NCI-H1436 treated with DMSO at 0.1 percent for 48 hours (cell line): ENCODE results near the gene S100A1.
"Not testable (repeated sequence)": the region's sequence is repeated elsewhere in the genome, so short reads cannot be mapped to it uniquely, and the experiment has no call there.

ENCODE experiments used
- DNase-seq: peaks from one replicate; lab custom pipeline; 2025; lab: John Stamatoyannopoulos, UW

Gene S100A1

DNA sequence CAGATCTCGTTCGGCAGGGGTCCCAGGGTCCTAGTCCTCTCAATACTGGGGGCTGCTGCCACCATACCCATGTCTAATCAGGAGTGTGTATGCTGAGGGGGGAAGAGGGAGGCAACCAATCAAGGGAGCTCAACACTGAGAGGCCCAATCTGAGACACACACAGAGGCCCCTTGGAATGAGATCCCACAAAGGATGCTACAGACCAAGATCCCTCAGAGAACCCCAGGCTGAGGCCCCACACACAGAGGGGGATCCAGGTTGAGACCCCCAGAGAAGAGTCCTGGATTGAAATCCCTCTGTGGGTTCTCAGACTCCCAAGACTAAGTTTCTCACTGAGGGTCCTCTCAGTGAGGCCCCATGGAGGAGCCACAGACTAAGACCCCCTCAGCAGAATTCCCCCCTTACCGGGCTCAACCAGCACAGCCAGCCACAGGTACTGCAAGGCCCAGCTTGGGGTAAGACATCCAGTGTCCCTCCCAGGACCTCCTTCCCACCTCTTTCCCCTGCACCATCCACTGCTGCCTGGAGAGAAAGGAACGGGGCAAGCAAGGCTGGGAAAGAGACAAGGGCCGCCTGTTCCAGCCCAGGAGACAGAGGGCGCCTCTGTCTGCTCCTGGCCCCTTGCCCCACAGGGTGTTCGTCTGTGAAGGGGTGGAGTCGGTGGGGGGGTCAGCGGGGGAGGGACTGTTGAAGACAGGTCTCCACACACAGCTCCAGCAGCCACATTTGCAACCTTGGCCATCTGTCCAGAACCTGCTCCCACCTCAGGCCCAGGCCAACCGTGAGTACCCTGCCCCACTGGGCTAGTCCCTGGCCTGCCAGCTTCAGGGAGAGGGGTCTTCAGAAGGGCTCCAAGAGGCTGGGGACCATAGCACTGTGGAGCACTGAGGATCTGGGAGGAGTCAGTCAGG is at the start of gene S100A1:
S100A1 (plus strand) TSS at position 720 of the 912 bp plus-strand sequence. CDS start 2,088 bp downstream, outside the sequence.
- DNase-seq = no peak

DNA sequence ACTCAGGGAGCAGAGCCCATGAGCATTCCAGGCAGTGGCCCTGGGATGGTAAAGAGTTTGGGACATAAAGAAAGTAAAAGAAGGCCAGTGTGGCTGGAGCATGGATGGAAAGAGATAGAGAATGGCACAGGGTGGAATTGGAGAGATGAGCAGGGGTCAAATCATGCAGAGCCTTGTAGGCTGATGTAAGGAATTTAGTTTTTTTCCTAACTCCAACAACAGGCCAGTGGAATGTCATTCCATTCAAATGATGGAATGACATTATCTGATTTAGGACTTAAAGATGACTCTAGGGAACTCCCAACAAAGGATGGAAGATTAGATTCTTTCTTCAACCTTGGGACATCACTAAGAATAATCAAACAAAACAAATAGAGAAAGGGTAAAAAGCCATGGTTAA is 49.7 kb upstream of the S100A1 start:
- no peak for DNase-seq

DNA sequence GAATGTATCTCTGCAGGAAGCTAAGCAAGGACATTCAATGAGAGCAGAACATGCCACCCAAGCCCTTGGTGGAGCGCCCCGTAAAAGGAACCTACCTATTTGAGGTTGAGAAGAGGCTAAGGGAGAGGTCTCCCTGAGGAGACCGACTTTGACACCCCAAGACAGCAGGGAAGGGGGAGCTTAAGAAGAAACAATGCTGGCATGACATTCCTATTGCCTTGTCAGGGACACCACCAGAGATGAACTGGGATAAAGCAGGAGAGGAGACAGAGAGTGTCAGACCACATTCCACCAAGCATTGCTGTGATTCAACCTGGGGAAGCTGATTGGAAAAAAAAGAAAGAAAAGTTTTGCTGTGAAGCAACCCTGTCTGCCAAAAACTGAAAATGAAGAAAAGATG is 49.3 kb upstream of the S100A1 start:
- DNase-seq = no peak

DNA sequence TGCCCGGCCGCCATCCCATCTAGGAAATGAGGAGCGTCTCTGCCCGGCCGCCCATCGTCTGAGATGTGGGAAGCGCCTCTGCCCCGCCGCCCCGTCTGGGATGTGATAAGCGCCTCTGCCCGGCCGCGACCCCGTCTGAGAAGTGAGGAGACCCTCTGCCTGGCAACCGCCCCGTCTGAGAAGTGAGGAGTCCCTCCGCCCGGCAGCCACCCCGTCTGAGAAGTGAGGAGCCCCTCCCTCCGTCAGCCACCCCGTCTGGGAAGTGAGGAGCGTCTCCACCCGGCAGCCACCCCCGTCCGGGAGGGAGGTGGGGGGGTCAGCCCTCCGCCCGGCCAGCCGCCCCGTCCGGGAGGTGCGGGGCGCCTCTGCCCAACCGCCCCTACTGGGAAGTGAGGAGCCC is 45.4 kb upstream of the S100A1 start:
- not testable (repeated sequence) for DNase-seq

DNA sequence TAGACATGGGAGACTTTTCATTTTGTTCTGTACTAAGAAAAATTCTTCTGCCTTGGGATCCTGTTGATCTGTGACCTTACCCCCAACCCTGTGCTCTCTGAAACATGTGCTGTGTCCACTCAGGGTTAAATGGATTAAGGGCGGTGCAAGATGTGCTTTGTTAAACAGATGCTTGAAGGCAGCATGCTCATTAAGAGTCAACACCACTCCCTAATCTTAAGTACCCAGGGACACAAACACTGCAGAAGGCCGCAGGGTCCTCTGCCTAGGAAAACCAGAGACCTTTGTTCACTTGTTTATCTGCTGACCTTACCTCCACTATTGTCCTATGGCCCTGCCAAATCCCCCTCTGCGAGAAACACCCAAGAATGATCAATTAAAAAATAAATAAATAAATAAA is 44.7 kb upstream of the S100A1 start:
- not testable (repeated sequence) for DNase-seq

DNA sequence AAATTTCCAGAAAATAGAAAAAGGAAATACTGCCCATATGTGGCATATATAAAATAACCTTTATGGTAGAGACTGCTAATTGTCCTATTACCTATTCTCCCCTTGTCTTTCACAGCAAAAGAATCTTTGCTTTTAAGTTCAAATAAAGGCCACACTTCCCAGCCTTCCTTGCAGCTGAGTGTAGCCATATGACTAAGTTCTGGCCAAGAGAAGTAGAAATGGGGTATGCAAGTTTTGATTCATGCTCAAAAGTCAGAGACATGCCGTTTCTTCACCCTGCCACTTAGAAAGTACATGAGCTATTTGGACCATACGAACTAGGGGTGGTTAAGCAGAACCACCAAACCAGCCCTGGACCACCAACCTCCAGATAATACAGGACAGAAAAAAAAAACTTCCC is 44.3 kb upstream of the S100A1 start:
- DNase-seq = no peak

DNA sequence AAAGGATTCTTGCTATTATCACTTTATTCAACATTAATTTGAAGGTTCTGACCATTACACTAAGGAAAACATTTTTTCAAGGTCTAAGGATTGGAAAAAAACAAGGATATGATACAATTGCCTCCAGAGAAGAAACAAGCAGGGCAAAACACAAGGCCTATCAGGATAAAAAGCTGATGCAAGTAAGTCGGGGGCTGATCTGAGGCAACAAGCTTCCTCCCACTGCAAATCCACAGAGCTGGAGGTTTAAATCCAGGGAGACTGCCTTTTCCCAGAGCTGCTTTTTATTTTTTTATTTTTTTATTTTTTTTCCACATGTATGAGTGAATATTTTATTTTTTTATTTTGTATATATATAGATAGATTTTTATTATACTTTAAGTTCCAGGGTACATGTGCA is 43.2 kb upstream of the S100A1 start:
- no peak for DNase-seq

DNA sequence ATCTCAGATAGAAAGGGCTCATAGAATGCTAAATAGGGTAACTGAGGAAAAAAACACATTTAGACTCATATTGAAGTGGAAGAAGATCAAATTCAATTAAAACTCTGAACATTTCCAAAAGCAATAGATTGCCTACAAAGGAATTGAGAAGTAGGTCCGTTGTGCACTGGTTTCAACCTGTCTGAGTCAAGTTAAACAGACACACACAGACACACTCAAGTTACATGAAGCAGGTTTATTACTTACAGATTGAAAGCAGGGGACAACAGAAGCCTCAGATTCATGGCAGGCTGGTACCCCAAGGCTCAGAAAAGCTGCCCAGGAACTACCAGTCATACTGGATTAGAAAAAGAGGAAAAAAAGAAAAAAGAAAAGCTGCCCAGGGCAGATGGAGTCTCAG is 41.9 kb upstream of the S100A1 start:
- no peak for DNase-seq

DNA sequence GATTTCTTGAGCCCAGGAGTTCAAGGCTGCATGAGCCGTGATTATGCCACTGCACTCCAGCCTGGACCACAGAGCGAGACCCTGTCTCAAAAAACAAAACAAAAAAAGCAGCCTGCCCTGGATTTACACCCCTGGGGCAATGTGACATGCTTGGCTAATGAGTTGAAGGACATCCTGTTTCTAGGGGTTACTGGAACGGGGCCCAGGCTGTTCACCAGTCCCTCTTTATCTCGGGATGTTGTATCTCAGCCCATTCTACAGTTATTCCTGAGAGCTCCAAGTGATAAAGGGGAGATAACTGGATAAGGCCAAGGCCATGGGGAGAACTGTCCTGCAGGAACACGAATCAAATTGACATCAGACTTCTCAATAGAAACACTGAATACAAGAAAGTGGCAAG is 40.9 kb upstream of the S100A1 start:
- no peak for DNase-seq

DNA sequence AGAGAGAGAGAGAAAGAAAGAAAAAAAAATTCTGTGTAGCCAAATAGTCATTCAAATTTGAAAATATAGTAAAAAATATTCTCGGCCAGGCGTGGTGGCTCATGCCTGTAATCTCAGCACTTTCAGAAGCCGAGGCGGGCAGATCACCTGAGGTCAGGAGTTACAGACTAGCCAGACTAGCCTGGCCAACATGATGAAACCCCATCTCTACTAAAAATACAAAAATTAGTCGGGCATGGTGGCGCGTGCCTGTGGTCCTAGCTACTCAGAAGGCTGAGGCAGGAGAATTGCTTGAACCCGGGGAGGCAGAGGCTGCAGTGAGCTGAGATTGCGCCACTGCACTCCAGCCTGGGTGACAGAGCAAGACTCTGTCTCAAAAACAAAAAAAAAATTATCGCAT is 40.2 kb upstream of the S100A1 start:
- DNase-seq = not testable (repeated sequence)

DNA sequence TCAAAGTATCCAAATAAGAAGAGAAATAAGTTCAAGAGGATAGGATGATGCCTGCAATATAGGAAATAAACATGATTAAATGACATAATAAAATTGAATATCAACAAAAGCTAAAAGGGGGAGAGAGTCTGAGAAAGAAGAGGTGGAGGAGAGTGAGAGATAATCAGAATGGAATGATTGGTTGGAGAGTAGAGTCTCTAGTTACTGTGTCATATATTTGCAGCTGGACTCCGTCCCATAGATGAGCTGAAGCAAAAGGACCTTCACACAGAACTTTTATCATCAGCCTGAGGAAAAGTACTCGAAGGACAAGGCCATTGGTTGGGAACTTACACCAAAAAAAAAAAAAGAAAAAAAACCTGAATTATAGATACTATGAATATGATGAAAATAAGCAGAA is 39.8 kb upstream of the S100A1 start:
- DNase-seq = no peak

DNA sequence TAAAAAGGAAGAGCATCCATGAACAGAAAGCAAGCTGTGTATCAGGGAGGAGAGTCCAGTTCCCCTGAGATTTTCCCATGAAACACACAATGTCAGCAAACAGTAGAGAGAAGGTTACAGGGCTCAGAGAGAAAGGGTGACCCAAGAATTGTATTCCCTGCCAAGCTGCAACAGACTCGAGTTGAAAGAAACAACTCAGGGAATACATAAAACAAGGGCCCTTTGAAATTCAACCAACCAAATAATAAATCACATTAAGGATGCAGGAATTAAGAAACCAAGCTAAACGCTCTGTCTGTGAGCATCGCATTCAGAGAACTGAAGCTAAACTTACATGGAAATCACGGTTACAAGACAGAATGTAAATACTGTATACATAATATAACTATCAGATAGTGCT is 35.5 kb upstream of the S100A1 start:
- no peak for DNase-seq

DNA sequence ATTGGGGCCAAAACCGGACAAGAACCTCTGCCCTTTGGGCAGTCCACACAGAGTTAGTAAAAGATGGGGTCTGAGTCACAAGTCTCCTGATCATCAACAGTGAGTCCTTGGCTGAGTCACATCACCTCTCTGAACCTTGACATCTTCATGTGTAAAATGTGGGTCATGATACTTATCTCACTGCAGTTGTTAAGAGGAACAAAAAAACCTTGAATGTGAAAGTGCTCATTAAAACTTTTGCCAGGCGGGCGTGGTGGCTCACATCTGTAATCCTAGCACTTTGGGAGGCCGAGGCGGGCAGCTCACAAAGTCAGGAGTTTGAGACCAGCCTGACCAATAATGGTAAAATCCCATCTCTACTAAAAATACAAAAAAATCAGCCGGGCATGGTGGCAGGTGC is 31.0 kb upstream of the S100A1 start:
- DNase-seq = no peak

DNA sequence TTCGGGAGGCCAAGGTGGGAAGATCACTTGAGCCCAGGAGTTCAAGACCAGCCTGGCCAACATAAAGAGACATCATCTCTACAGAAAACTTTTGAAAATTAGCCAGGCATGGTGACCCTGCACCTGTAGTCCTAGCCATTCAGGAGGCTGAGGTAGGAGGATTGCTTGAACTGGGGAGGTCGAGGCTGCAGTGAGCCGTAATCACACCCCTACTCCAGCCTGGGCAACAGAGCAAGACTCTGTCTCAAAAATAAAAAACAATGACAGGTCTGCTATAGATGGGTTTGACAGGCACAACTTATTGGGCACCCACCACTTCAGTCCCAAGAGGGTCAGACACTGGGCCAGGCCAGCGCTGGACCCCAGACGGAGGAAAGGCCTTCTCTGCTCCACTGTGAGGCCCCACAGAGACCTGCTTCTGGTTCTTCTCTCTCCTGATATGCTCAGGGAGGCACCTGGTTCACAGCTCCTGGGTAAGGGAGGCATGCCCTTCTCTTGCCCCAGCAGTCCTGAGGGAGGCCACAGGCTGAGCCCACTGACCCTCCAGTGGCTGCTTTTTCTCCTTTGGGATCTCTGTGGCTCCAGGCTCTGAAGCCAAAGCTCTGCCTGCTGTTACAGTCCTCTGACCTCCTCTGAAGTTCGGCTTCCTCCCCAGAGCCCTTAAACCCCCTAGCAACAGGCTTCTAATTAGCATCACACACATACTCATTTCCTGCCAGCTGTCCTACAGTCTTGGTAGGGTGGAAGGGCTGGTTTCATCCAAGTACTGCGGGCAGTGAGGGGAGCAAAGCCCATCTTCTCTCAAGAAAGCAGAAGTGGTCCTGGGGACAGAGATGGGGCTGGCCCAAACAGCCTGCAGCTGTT is 29.7 kb upstream of the S100A1 start:
- peak; percentile 83 for DNase-seq

DNA sequence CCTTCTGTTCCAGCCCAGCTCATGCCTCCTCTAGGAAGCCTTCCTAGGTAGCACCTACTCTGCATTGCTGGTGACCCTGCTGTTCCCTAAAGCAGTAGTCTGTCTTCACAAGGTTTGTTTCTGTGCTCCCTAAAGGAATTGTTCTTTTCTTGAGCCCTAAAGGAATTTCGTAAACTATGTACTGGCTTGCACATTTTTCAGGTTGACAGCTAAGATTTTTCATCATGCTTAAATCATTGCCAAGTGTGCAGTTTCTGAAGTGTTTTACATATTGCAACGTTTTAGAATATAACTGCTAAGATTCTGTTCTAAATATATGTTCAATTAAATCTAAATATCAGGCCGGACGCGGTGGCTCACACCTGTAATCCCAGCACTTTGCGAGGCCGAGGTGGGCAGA is 28.4 kb upstream of the S100A1 start:
- no peak for DNase-seq

DNA sequence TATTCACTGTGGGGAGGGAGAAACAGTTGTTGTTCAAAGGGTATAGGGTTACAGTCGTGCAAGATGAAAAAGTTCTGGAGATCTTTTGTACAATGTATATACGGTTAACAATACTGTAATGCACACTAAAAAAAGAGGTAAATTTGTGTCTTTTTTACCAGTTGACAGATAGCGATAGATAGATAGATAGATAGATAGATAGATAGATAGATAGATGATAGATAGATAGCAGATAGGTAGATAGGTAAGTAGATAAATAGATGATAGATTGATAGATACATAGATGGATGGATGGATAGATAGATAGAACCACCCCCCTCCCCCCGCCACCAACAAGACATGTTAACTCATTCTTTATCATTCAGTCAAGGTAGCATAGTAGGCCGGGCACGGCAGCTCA is 25.5 kb upstream of the S100A1 start:
- DNase-seq = no peak

DNA sequence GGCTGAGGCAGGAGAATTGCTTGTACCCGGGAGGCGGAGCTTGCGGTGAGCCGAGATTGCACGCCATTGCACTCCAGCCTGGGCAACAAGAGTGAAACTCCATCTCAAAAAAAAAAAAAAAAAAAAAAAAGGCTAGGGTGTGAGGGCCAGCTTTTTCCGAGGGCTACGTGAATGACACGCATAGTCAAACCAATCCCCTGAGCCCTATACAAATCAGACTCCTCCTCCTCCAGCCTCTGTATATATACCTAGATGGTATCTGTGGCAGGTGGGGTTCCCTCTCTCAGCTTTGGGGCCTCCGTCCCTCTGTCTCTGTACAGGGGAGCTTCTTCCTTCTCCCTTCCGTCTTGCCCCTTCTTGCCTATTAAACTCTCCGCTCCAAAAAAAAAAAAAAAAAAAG is 22.0 kb upstream of the S100A1 start:
- no peak for DNase-seq

DNA sequence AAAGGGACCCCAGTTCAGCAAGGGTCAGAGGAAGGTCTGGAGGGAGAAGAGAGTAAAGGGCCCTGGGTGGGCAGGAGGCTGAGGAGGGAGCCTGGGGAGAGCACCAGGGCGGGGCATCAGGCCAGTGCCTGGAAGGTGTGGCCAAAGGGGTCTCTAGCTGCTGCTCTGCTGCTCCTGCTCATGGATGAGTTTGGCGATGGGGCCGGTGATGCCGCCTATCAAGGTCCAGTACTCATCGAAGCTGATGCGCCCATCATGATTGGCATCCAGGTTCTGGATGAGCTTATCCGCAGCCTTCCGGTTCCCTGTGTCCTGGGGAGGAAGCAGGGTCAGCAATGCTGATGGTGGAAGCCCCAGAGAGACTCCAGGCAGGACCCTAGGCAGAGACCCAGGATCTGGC is 20.9 kb upstream of the S100A1 start:
- no peak for DNase-seq

DNA sequence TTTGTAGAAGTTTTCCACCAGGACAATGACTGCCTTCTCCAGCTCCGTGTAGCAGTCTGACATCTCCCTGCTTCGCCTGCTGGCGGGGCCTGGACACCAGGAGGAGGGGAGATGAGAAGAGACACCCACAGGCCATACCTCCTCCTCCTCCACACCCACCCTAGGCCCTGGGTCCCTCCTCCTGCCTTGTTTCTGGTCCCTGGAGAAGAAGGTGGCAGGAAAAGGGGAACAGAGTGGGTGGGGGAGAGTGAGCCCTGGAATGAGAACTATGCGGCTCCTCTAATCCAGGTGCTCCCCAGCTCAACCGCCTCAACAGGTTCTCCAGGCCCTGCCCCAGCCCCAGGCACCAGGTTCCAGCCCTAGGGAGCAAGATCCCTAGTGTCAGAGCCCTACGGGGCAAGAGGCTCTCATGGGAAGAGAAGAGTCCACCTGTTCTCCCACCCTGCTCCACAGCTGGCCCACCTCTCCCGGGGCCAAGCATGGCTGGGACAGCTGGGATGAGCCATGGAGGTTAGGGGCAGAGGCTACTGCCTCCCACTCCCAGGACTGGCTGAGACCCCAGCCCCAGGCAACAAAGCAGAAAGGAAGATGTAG is 20.0 kb upstream of the S100A1 start:
- DNase-seq = no peak

DNA sequence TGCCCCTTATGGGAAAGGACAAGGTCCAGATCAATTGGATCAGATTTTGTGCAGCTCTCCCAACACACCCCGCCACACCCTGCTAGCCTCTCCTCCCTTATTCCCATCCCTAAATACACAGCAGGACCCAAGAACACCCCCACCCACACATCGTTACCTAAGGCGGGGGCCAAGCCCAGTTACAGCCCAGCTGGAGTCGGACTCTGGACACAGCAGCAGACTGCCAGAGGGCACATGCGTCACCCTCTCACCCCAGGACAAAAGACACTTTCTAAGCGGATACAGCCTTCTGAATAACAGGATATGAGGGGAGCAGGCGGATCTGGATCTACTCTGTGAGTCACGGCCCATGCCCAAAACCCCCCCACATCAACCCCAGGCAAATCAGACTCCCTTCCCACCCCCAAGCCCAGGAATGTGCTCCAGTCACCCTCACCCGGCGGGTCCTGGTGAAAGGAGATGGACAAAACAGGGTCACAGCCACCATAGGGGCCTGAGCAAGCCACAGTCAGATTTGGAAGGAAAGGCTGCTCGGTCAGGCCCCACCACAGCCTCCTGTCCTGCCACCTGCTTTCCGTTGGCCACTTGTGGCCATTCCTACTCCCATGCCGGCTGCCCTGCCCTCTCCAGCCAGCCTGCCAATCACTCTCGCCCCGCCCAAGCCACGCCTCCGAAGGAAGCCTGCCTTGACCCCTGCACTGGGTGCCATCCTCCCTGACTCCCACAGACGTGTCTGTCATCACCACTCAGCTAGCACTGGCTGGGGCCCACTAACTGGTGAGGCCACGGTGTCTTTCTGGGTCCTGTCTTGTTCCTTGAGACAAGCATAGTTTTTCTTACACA is 19.3 kb upstream of the S100A1 start:
- no peak for DNase-seq

DNA sequence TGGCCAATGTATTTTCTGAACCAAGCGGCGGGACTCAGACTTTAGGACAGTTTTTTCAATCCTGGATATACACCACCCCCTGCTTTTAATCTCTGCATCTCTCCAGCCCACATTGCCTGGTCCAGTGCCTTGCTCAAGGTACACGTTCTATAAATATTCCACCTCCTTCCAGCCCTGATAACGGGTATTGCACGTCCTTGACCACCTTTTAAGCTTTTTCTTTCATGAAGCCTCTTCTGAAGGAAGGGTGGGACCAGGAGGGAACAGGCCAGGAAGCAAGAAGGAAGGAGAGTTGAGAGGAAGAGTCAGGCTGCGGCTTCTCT is 18.7 kb upstream of the S100A1 start:
- no peak for DNase-seq

DNA sequence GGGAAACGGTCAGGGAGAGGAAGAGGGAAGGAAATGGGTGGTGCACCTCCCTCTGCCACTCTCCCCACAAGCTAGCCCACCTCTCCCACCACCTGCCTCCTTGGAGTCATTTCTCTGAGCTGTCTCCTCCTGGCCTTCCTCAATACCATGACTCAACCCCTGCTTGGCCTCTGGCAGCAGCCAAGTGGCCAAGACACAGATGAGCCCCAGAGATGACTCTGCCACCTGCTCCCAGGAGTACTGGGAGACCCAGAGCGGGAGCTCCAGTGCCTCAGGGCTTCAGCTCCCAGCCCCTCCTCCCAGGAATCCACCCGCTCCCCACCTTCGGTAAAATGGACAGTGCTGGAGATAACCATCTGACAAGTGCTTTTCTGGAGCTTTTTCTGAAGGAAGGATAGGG is 17.9 kb upstream of the S100A1 start:
- no peak for DNase-seq
